DOHH2 (cell line): ENCODE data around the gene CSMD2.

Source experiments
- CTCF ChIP-seq: fragments of 200-600 bp; sonication (generic); IDR thresholded peaks from one replicate; pipeline ENCODE4 v1.5.1; 2014; ENCODE audit warnings: antibody characterized with exemption, mild to moderate bottlenecking, low read depth, low read length; ENCODE audit not compliant: poor library complexity, severe bottlenecking
- EZH2phosphoT487 ChIP-seq: fragments of 200-600 bp; sonication (generic); IDR thresholded peaks from 2 replicates; pipeline ENCODE4 v1.6.1; 2017; ENCODE audit warnings: borderline replicate concordance, mild to moderate bottlenecking, antibody characterized with exemption, low read length, moderate library complexity, mixed read lengths

GRCh38 chr1:33842348-33842747, 322.7 kb downstream of the CSMD2 start:
- TF ChIP-seq CTCF: no peak
- no peak for TF ChIP-seq EZH2phosphoT487
